Esophagus (tissue), 2 donors: Measurements from ENCODE around the gene PTPRT. TPM values are rescaled to one million over a fixed set of nuclear protein-coding genes. Genes with fewer than 3 reads are reported as not detected.

ENCODE experiments used
- H3K27ac ChIP-seq, 2 donors: one replicate each; pipeline ENCODE4 v1.5.1; 2013; ENCODE audit warnings: low read depth in 2 of 2, mild to moderate bottlenecking in 2 of 2, inconsistent platforms in 1 of 2, low read length in 1 of 2, moderate library complexity in 1 of 2
- H3K27me3 ChIP-seq, 2 donors: one replicate each; pipeline ENCODE4 v1.6.1; 2013; ENCODE audit warnings: low read length in 2 of 2, control low read depth in 1 of 2, mild to moderate bottlenecking in 1 of 2; ENCODE audit not compliant: insufficient read depth in 2 of 2, control insufficient read depth in 1 of 2
- H3K36me3 ChIP-seq, 2 donors: one replicate each; pipeline ENCODE4 v1.6.1; 2013; ENCODE audit warnings: low read length in 1 of 2; ENCODE audit not compliant: control insufficient read depth in 2 of 2, insufficient read depth in 2 of 2
- H3K4me1 ChIP-seq, 2 donors: one replicate each; pipeline ENCODE4 v1.6.1; 2013; ENCODE audit warnings: low read length in 1 of 2; ENCODE audit not compliant: control insufficient read depth in 2 of 2, insufficient read depth in 2 of 2
- H3K4me3 ChIP-seq, 2 donors: one replicate each; pipeline ENCODE4 v1.5.1; 2013; ENCODE audit warnings: low read length in 2 of 2, mild to moderate bottlenecking in 2 of 2, low read depth in 1 of 2, moderate library complexity in 1 of 2
- H3K9me3 ChIP-seq, 2 donors: one replicate each; pipeline ENCODE4 v1.6.1; 2013; ENCODE audit warnings: mild to moderate bottlenecking in 2 of 2, low read depth in 1 of 2, low read length in 1 of 2, moderate library complexity in 1 of 2; ENCODE audit not compliant: control insufficient read depth in 2 of 2, insufficient read depth in 1 of 2
- WGBS, 2 donors: extraction: QIAGEN DNeasy Blood & Tissue Kit; methylation state at CpG; one replicate each; pipeline ENCODE4 v1.1.7; 2013; 5-methylcytosine and 5-hydroxymethylcytosine counted together
- polyA plus RNA-seq, 2 donors: library from polyadenylated mRNA; stranded (reverse); fragments of 200-250 nt; gene quantifications; one replicate each; pipeline ENCODE4 v1.2.3, GENCODE V29; 2013
- donor health status: healthy with polysubstance abuse.
- donor health status: Bipolar disorder and iron deficiency.

Gene PTPRT
- polyA plus RNA-seq, 2 donors = under 0.01 TPM

- H3K4me3 ChIP-seq = no peak overlapping the region
- 77 to 81% methylated on average over 4 of the region's 4 CpGs for WGBS, 2 donors
- peaks cover 0 to 4% of the 10 kb centered on the region in 2 donors for H3K9me3 ChIP-seq
- no peaks in the 10 kb centered on the region for H3K27me3 ChIP-seq
- no peak overlapping the region for H3K27ac ChIP-seq
- H3K36me3 ChIP-seq = no peaks in the 10 kb centered on the region
- H3K4me1 ChIP-seq = no peaks in the 10 kb centered on the region
Measured at GRCh38 chr20:42611423-42611822, 578.3 kb downstream of the PTPRT start.

- 71 to 75% methylated on average over 4 of the region's 4 CpGs for WGBS, 2 donors
Measured at GRCh38 chr20:42610070-42610469, 579.6 kb downstream of the PTPRT start.

GRCh38 chr20:42609618-42610017, 580.1 kb downstream of the PTPRT start:
- H3K9me3 ChIP-seq = peaks cover 2 to 4% of the 10 kb centered on the region in 2 donors
- no peaks in the 10 kb centered on the region for H3K4me1 ChIP-seq
- no peaks in the 10 kb centered on the region for H3K36me3 ChIP-seq
- WGBS, 2 donors = 46 to 52% methylated on average over 4 of the region's 4 CpGs
- no peak overlapping the region for H3K27ac ChIP-seq
- no peak overlapping the region for H3K4me3 ChIP-seq
- H3K27me3 ChIP-seq = no peaks in the 10 kb centered on the region

More at GRCh38 chr20:42610070-42610469, 579.6 kb downstream of the PTPRT start:
- no peaks in the 10 kb centered on the region for H3K36me3 ChIP-seq
- H3K9me3 ChIP-seq = peaks cover 0 to 4% of the 10 kb centered on the region in 2 donors
- H3K4me3 ChIP-seq = no peak overlapping the region
- no peaks in the 10 kb centered on the region for H3K4me1 ChIP-seq
- no peak overlapping the region for H3K27ac ChIP-seq
- H3K27me3 ChIP-seq = no peaks in the 10 kb centered on the region

GRCh38 chr20:42604998-42605956, 584.4 kb downstream of the PTPRT start:
- WGBS, 2 donors = 51 to 54% methylated on average over 13 of the region's 13 CpGs
- Histone ChIP-seq H3K4me1 (no peaks in the 10 kb centered on the region), H3K27ac (no peak overlapping the region), H3K9me3 (peaks cover 0 to 2% of the 10 kb centered on the region in 2 donors), H3K27me3 (no peaks in the 10 kb centered on the region), H3K4me3 (no peak overlapping the region), H3K36me3 (no peaks in the 10 kb centered on the region)

- Histone ChIP-seq H3K27ac (no peak overlapping the region), H3K36me3 (no peaks in the 10 kb centered on the region), H3K4me3 (no peak overlapping the region), H3K27me3 (no peaks in the 10 kb centered on the region), H3K9me3 (peaks cover 0 to 2% of the 10 kb centered on the region in 2 donors), H3K4me1 (no peaks in the 10 kb centered on the region)
- 68 to 76% methylated on average over 4 of the region's 4 CpGs for WGBS, 2 donors
Measured at GRCh38 chr20:42603655-42604054, 586.1 kb downstream of the PTPRT start.

GRCh38 chr20:42598581-42598980, 591.1 kb downstream of the PTPRT start:
- no peaks in the 10 kb centered on the region for H3K36me3 ChIP-seq
- WGBS, 2 donors = 60 to 62% methylated on average over 5 of the region's 5 CpGs

GRCh38 chr20:42595625-42596024, 594.1 kb downstream of the PTPRT start:
- H3K4me3 ChIP-seq = no peak overlapping the region
- no peak overlapping the region for H3K27ac ChIP-seq
- H3K9me3 ChIP-seq = no peaks in the 10 kb centered on the region
- no peaks in the 10 kb centered on the region for H3K36me3 ChIP-seq
- no peaks in the 10 kb centered on the region for H3K27me3 ChIP-seq
- no peaks in the 10 kb centered on the region for H3K4me1 ChIP-seq
- WGBS, 2 donors = 39 to 78% methylated on average over 1 of the region's 1 CpG

More at GRCh38 chr20:42598581-42598980, 591.1 kb downstream of the PTPRT start:
- Histone ChIP-seq H3K27ac (no peak overlapping the region), H3K27me3 (no peaks in the 10 kb centered on the region), H3K4me3 (no peak overlapping the region), H3K4me1 (no peaks in the 10 kb centered on the region), H3K9me3 (no peaks in the 10 kb centered on the region)

GRCh38 chr20:42594659-42595058, 595.0 kb downstream of the PTPRT start:
- H3K36me3 ChIP-seq = no peaks in the 10 kb centered on the region
- no peaks in the 10 kb centered on the region for H3K9me3 ChIP-seq
- no peaks in the 10 kb centered on the region for H3K27me3 ChIP-seq
- H3K27ac ChIP-seq = no peak overlapping the region
- no peaks in the 10 kb centered on the region for H3K4me1 ChIP-seq
- no peak overlapping the region for H3K4me3 ChIP-seq
- WGBS, 2 donors = 69 to 71% methylated on average over 3 of the region's 3 CpGs

GRCh38 chr20:42594011-42594410, 595.7 kb downstream of the PTPRT start:
- H3K27ac ChIP-seq = no peak overlapping the region
- no peak overlapping the region for H3K4me3 ChIP-seq
- H3K27me3 ChIP-seq = no peaks in the 10 kb centered on the region
- H3K4me1 ChIP-seq = no peaks in the 10 kb centered on the region
- 57% methylated on average over 7 of the region's 7 CpGs for WGBS, 2 donors
- H3K9me3 ChIP-seq = no peaks in the 10 kb centered on the region
- no peaks in the 10 kb centered on the region for H3K36me3 ChIP-seq
